HCT116 (cell line): Measurements from ENCODE around the gene HCN2. TPM values are rescaled to one million over a fixed set of nuclear protein-coding genes. Genes with fewer than 3 reads are reported as not detected.

Experiments
- ATAC-seq: fragments of 200-7000 bp; cut with Tn5 transposase; 2 replicates; pipeline ENCODE4 v1.9.1; 2020; ENCODE audit warnings: mild to moderate bottlenecking, moderate library complexity
- BruUV-seq: library from RNA; stranded (reverse); fragments of 400-500 nt; replicated peaks from 2 replicates; lab custom pipeline; 2021; lab: Mats Ljungman, UMichigan
- CTCF ChIA-PET: fragments of 300-600 bp; sonication (Branson Sonifier 250); formaldehyde crosslinking; loops from one replicate; lab custom pipeline; 2021; ENCODE audit warnings: antibody characterized with exemption; lab: Charles Lee
- POLR2A ChIA-PET: fragments of 300-600, 350-600 bp; sonication (Branson Sonifier 250); formaldehyde crosslinking; loops from one replicate; lab custom pipeline; 2021; ENCODE audit warnings: antibody characterized with exemption; lab: Charles Lee
- RAD21 ChIA-PET, 2 experiments: fragments of 300-600 bp; sonication (Branson Sonifier 250); formaldehyde crosslinking; loops; one replicate each; lab custom pipeline; 2023; ENCODE audit warnings: low total read pairs in 2 of 2; ENCODE audit not compliant: uncharacterized antibody in 2 of 2, unreplicated experiment in 2 of 2, low non-redundant PET in 1 of 2; lab: Charles Lee
- DNase-seq: peaks from one replicate; pipeline ENCODE4 v3.0.0-alpha.2; 2010; ENCODE audit warnings: low read depth, low spot score
- H2AFZ ChIP-seq: fragments of 200-600 bp; shearing (Covaris generic), sonication (generic); 2 replicates; pipeline ENCODE4 v1.6.1; 2017; ENCODE audit warnings: low read depth, mixed run types, mixed read lengths, antibody characterized with exemption, low read length; ENCODE audit not compliant: poor library complexity, severe bottlenecking
- H3K27ac ChIP-seq: 2 replicates; pipeline ENCODE4 v1.5.1; 2012; ENCODE audit warnings: low read depth, low read length
- H3K27me3 ChIP-seq: fragments of 200-600 bp; sonication (generic); 2 replicates; pipeline ENCODE4 v1.6.1; 2016; ENCODE audit warnings: mixed run types, low read length, mixed read lengths; ENCODE audit not compliant: insufficient read depth
- H3K36me3 ChIP-seq, 2 experiments: fragments of 200-500 bp in 1 of 2; fragments of 200-600 bp in 1 of 2; sonication (Bioruptor generic) in 1 of 2; sonication (generic) in 1 of 2; 2 replicates each; pipeline versions ENCODE4 v1.5.1 to v1.6.1; 2014 to 2016; ENCODE audit warnings: low read length in 2 of 2, inconsistent platforms in 1 of 2, mixed read lengths in 1 of 2, mixed run types in 1 of 2; ENCODE audit not compliant: insufficient read depth in 2 of 2, control insufficient read depth in 1 of 2
- H3K4me1 ChIP-seq, 2 experiments: fragments of 200-600 bp in 1 of 2; sonication (generic) in 1 of 2; 2 replicates each; pipeline versions ENCODE4 v1.5.1 to v1.6.1; 2012 to 2017; ENCODE audit warnings: low read length in 2 of 2, inconsistent platforms in 1 of 2, mild to moderate bottlenecking in 1 of 2, mixed read lengths in 1 of 2, mixed run types in 1 of 2, moderate library complexity in 1 of 2; ENCODE audit not compliant: insufficient read depth in 2 of 2, control insufficient read depth in 1 of 2
- H3K4me2 ChIP-seq: fragments of 200-600 bp; sonication (generic); 2 replicates; pipeline ENCODE4 v1.6.1; 2017; ENCODE audit warnings: mixed run types, low read length, mixed read lengths
- H3K4me3 ChIP-seq, 2 experiments: fragments of 200-600 bp in 1 of 2; sonication (generic) in 1 of 2; replicated peaks in 1 of 2; 2 replicates each; pipeline ENCODE4 v1.5.1; 2011 to 2016; ENCODE audit warnings: low read length in 2 of 2, control low read depth in 1 of 2, low read depth in 1 of 2, mild to moderate bottlenecking in 1 of 2, mixed read lengths in 1 of 2, mixed run types in 1 of 2
- H3K79me2 ChIP-seq: fragments of 200-600 bp; sonication (generic); 2 replicates; pipeline ENCODE4 v1.6.1; 2017; ENCODE audit warnings: mild to moderate bottlenecking, mixed run types, low read length, moderate library complexity, mixed read lengths; ENCODE audit not compliant: insufficient read depth
- H3K9ac ChIP-seq: fragments of 200-600 bp; sonication (generic); 2 replicates; pipeline ENCODE4 v1.6.1; 2016; ENCODE audit warnings: low read length, mixed read lengths
- H3K9me2 ChIP-seq: fragments of 200-600 bp; sonication (generic), shearing (Covaris generic); 2 replicates; pipeline ENCODE4 v1.6.1; 2017; ENCODE audit warnings: mixed run types, mild to moderate bottlenecking, moderate library complexity; ENCODE audit not compliant: insufficient read depth
- H3K9me3 ChIP-seq, 2 experiments: fragments of 200-500 bp in 1 of 2; fragments of 200-600 bp in 1 of 2; sonication (Bioruptor generic) in 1 of 2; sonication (generic) in 1 of 2; 2 replicates each; pipeline ENCODE4 v1.6.1; 2014 to 2017; ENCODE audit warnings: low read length in 2 of 2, mixed read lengths in 2 of 2, inconsistent platforms in 1 of 2, low read depth in 1 of 2, mild to moderate bottlenecking in 1 of 2, mixed run types in 1 of 2, moderate library complexity in 1 of 2; ENCODE audit not compliant: control insufficient read depth in 1 of 2, insufficient read depth in 1 of 2
- H4K20me1 ChIP-seq: fragments of 200-600 bp; sonication (generic), shearing (Covaris generic); 2 replicates; pipeline ENCODE4 v1.6.1; 2017; ENCODE audit warnings: mixed run types, mild to moderate bottlenecking, moderate library complexity; ENCODE audit not compliant: insufficient read depth
- EZH2 ChIP-seq: fragments of 200-600 bp; sonication (generic); IDR thresholded peaks from 2 replicates; pipeline ENCODE4 v1.6.1; 2017; ENCODE audit warnings: antibody characterized with exemption, mixed run types
- EZH2phosphoT487 ChIP-seq: fragments of 200-600 bp; IDR thresholded peaks from 2 replicates; pipeline ENCODE4 v1.6.1; 2018; ENCODE audit warnings: antibody characterized with exemption, borderline replicate concordance
- JUND ChIP-seq: IDR thresholded peaks from 2 replicates; pipeline ENCODE4 v1.6.1; 2012
- POLR2AphosphoS5 ChIP-seq: IDR thresholded peaks from 2 replicates; pipeline ENCODE4 v1.6.1; 2011; ENCODE audit warnings: mild to moderate bottlenecking, low read depth, low read length, moderate library complexity
- REST ChIP-seq: IDR thresholded peaks from 2 replicates; pipeline ENCODE4 v1.6.1; 2012; ENCODE audit warnings: low read depth
- SIN3A ChIP-seq: IDR thresholded peaks from 2 replicates; pipeline ENCODE4 v1.6.1; 2012; ENCODE audit warnings: low read depth
- SP1 ChIP-seq: IDR thresholded peaks from 2 replicates; pipeline ENCODE4 v1.6.1; 2012; ENCODE audit warnings: low read depth
- ZNF274 ChIP-seq: fragments of 200-500 bp; sonication (Bioruptor generic); IDR thresholded peaks from 2 replicates; pipeline ENCODE4 v1.6.1; 2014; ENCODE audit warnings: mild to moderate bottlenecking, low read depth, low read length, inconsistent platforms
- intact Hi-C: fragments of 100-400 bp; cut with micrococcal nuclease; formaldehyde crosslinking; loops from 2 replicates; pipeline ENCODE4 v1.10.0; 2022
- total RNA-seq: library from RNA; stranded (reverse); gene quantifications from one replicate; pipeline ENCODE4 v1.2.1, GENCODE V29; 2021; ENCODE audit not compliant: unreplicated experiment
- TF ChIP-seq, protein P1 (sequence below), 3 experiments: fragments of 200-600 bp in 1 of 3; sonication (generic) in 1 of 3; IDR thresholded peaks in 2 of 3; conservative IDR thresholded peaks in 1 of 3; 2 replicates each; pipeline ENCODE4 v1.5.1; 2012 to 2017; ENCODE audit warnings: low read depth in 2 of 3, low read length in 2 of 3, antibody characterized with exemption in 1 of 3, borderline replicate concordance in 1 of 3, control low read depth in 1 of 3, mild to moderate bottlenecking in 1 of 3, mixed read lengths in 1 of 3, mixed run types in 1 of 3, moderate library complexity in 1 of 3; ENCODE audit not compliant: insufficient read depth in 1 of 3
- TF ChIP-seq, protein P2 (sequence below): IDR thresholded peaks from 2 replicates; pipeline ENCODE4 v1.6.1; 2012

HCN2 gene
- total RNA-seq, 1 experiment from 2014 or later: 2.4 TPM

GRCh38 chr19:541699-542098, 48.0 kb upstream of the HCN2 start:
- ChIA-PET RAD21 (no interaction called here), POLR2A (interaction anchor here (1.7 kb wide), 1 partner anchor 9 kb away, joined by 5 read pairs; no protein-coding TSS in a partner anchor), CTCF (no interaction called here)
- Histone ChIP-seq H4K20me1 (no peaks in the 10 kb centered on the region), H3K9ac (no peak overlapping the region), H3K79me2 (peaks cover 6% of the 10 kb centered on the region; the same call in 1 of the 2 replicates), H3K27ac (no peak overlapping the region), H3K27me3 (no peaks in the 10 kb centered on the region), H3K4me2 (no peak overlapping the region), H3K4me3 (no peak overlapping the region), H3K9me3 (no peaks in the 10 kb centered on the region), H3K9me2 (no peaks in the 10 kb centered on the region), H3K4me1 (peaks cover 0 to 5% of the 10 kb centered on the region in 2 experiments; a peak in 1 of 4 replicates), H2AFZ (no peak overlapping the region), H3K36me3 (peaks cover 16 to 17% of the 10 kb centered on the region in 2 experiments; a peak in 3 of 4 replicates)
- DNase-seq: no peak
- no TSS peak for BruUV-seq
- intact Hi-C loops: no loop called here
- TF ChIP-seq, protein P1, sequence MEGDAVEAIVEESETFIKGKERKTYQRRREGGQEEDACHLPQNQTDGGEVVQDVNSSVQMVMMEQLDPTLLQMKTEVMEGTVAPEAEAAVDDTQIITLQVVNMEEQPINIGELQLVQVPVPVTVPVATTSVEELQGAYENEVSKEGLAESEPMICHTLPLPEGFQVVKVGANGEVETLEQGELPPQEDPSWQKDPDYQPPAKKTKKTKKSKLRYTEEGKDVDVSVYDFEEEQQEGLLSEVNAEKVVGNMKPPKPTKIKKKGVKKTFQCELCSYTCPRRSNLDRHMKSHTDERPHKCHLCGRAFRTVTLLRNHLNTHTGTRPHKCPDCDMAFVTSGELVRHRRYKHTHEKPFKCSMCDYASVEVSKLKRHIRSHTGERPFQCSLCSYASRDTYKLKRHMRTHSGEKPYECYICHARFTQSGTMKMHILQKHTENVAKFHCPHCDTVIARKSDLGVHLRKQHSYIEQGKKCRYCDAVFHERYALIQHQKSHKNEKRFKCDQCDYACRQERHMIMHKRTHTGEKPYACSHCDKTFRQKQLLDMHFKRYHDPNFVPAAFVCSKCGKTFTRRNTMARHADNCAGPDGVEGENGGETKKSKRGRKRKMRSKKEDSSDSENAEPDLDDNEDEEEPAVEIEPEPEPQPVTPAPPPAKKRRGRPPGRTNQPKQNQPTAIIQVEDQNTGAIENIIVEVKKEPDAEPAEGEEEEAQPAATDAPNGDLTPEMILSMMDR (IDR thresholded peaks at IDR 0.05 in 2 of 3, conservative IDR thresholded peaks at IDR 0.05 in 1 of 3; ENCODE audit: borderline replicate concordance in 1 of 3, insufficient read depth in 1 of 3, low read depth in 2 of 3, low read length in 2 of 3): no peak
- no peak for ATAC-seq

- DNase-seq (no peak), ATAC-seq (no peak)
- no peaks in the 10 kb centered on the region for H3K9me2 ChIP-seq
- ChIA-PET CTCF (no interaction called here), POLR2A (interaction anchor here (1.7 kb wide), 1 partner anchor 10 kb away, joined by 5 read pairs; no protein-coding TSS in a partner anchor), RAD21 (no interaction called here)
- BruUV-seq: no TSS peak
- peaks cover 3% of the 10 kb centered on the region; the same call in 1 of the 2 replicates for H3K79me2 ChIP-seq
- H3K27ac ChIP-seq: no peak overlapping the region
- no peak overlapping the region for H2AFZ ChIP-seq
- no peaks in the 10 kb centered on the region for H3K27me3 ChIP-seq
- peaks cover 12% of the 10 kb centered on the region in 2 experiments; a peak in 3 of 4 replicates for H3K36me3 ChIP-seq
- H3K4me1 ChIP-seq: peaks cover 0 to 10% of the 10 kb centered on the region in 2 experiments; a peak in 1 of 4 replicates
- H3K9ac ChIP-seq: no peak overlapping the region
- no peak overlapping the region for H3K4me3 ChIP-seq
- H4K20me1 ChIP-seq: no peaks in the 10 kb centered on the region
- intact Hi-C loops: no loop called here
- H3K4me2 ChIP-seq: no peak overlapping the region
- no peaks in the 10 kb centered on the region for H3K9me3 ChIP-seq
- no peak for TF ChIP-seq SP1
- TF ChIP-seq POLR2AphosphoS5: no peak
- no peak for TF ChIP-seq EZH2
- no peak for TF ChIP-seq SIN3A
- no peak for TF ChIP-seq EZH2phosphoT487
- TF ChIP-seq, protein P2, sequence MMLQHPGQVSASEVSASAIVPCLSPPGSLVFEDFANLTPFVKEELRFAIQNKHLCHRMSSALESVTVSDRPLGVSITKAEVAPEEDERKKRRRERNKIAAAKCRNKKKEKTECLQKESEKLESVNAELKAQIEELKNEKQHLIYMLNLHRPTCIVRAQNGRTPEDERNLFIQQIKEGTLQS: no peak
- no peak for TF ChIP-seq JUND
- no peak for TF ChIP-seq REST
- TF ChIP-seq ZNF274: no peak
These were observed 47.4 kb upstream of the HCN2 start for GRCh38 chr19:542173-542866.
